ENCODE results near the gene NOL7.

- TF ChIP-seq POLR2AphosphoS5 (IDR thresholded peaks at IDR 0.05; ENCODE audit: borderline replicate concordance, low read depth, low read length) (no peak), EZH2 (IDR thresholded peaks at IDR 0.05) (no peak)
Measured at GRCh38 chr6:13581700-13582229, 33.4 kb upstream of the NOL7 start.
